ENCODE data around the gene FAP.

The FAP gene

GRCh38 chr2:162243294-162243693, at the start of gene FAP:
FAP (minus strand) TSS chr2:162243445; CDS start chr2:162243327, 118 bp downstream.
- DNase-seq (ENCODE audit: low spot score) = no peak

- no peak for DNase-seq (ENCODE audit: low spot score)
Observed at GRCh38 chr2:162291748-162292147, 48.5 kb upstream of the FAP start.

- DNase-seq (ENCODE audit: low spot score) = no peak
Observed at GRCh38 chr2:162282765-162283425, 39.6 kb upstream of the FAP start.

GRCh38 chr2:162280654-162281053, 37.4 kb upstream of the FAP start:
- DNase-seq (ENCODE audit: low spot score) = no peak

- no peak for DNase-seq (ENCODE audit: low spot score)
Observed at GRCh38 chr2:162277381-162277780, 34.1 kb upstream of the FAP start.

- no peak for DNase-seq (ENCODE audit: low spot score)
Observed at GRCh38 chr2:162267996-162268395, 24.8 kb upstream of the FAP start.

- no peak for DNase-seq (ENCODE audit: low spot score)
Observed at GRCh38 chr2:162267496-162267895, 24.3 kb upstream of the FAP start.

- DNase-seq (ENCODE audit: low spot score) = no peak
Observed at GRCh38 chr2:162266460-162266760, 23.2 kb upstream of the FAP start.

- no peak for DNase-seq (ENCODE audit: low spot score)
Observed at GRCh38 chr2:162265666-162266459, 22.6 kb upstream of the FAP start.

- DNase-seq (ENCODE audit: low spot score) = peak; percentile 12
Observed at GRCh38 chr2:162261032-162261945, 18.0 kb upstream of the FAP start.

GRCh38 chr2:162258686-162259085, 15.4 kb upstream of the FAP start:
- no peak for DNase-seq (ENCODE audit: low spot score)

- DNase-seq (ENCODE audit: low spot score) = no peak
Observed at GRCh38 chr2:162258169-162258568, 14.9 kb upstream of the FAP start.

GRCh38 chr2:162257425-162257824, 14.2 kb upstream of the FAP start:
- DNase-seq (ENCODE audit: low spot score) = no peak

GRCh38 chr2:162256591-162256991, 13.3 kb upstream of the FAP start:
- no peak for DNase-seq (ENCODE audit: low spot score)

GRCh38 chr2:162254236-162254871, 11.1 kb upstream of the FAP start:
- DNase-seq (ENCODE audit: low spot score) = no peak

GRCh38 chr2:162253435-162253834, 10.2 kb upstream of the FAP start:
- DNase-seq (ENCODE audit: low spot score) = no peak

GRCh38 chr2:162252153-162252552, 8.9 kb upstream of the FAP start:
- no peak for DNase-seq (ENCODE audit: low spot score)

GRCh38 chr2:162245781-162246180, 2.5 kb upstream of the FAP start:
- DNase-seq (ENCODE audit: low spot score) = no peak

GRCh38 chr2:162245061-162245460, 1.8 kb upstream of the FAP start:
- DNase-seq (ENCODE audit: low spot score) = no peak

GRCh38 chr2:162244541-162245031, 1.3 kb upstream of the FAP start:
- DNase-seq (ENCODE audit: low spot score) = no peak

- no peak for DNase-seq (ENCODE audit: low spot score)
Observed at GRCh38 chr2:162243715-162244114, 470 bp upstream of the FAP start.

Data from SW480 (cell line).